Fibroblast of the aortic adventitia (primary cell): Measurements from ENCODE around the gene DSCAML1. TPM values are rescaled to one million over a fixed set of nuclear protein-coding genes. Genes with fewer than 3 reads are reported as not detected.

Experiments
- DNase-seq: peaks from one replicate; pipeline ENCODE4 v3.0.0-alpha.2; 2010; ENCODE audit warnings: low read depth
- H3K4me3 ChIP-seq: 2 replicates; pipeline ENCODE4 v1.5.1; 2011; ENCODE audit warnings: low read depth, mild to moderate bottlenecking, control low read depth, low read length, moderate library complexity
- CTCF ChIP-seq: IDR thresholded peaks from 2 replicates; pipeline ENCODE4 v1.5.1; 2011; ENCODE audit warnings: mild to moderate bottlenecking, low read length, control low read depth, inconsistent platforms; ENCODE audit not compliant: insufficient read depth
- total RNA-seq: library from RNA; depleted of rRNA; stranded (reverse); fragments of >200 nt; gene quantifications from 2 replicates; pipeline ENCODE4 v1.2.3, GENCODE V29; 2012; ENCODE audit warnings: low replicate concordance

The DSCAML1 gene
- total RNA-seq, 1 donor = not detected

- TF ChIP-seq CTCF = no peak
- H3K4me3 ChIP-seq = no peak overlapping the region
- no peak for DNase-seq
Measured at GRCh38 chr11:117395476-117395875, 401.5 kb downstream of the DSCAML1 start.

GRCh38 chr11:117394221-117394925 is 402.6 kb downstream of the DSCAML1 start:
- no peak for TF ChIP-seq CTCF
- H3K4me3 ChIP-seq = no peak overlapping the region
- DNase-seq = no peak

DNA sequence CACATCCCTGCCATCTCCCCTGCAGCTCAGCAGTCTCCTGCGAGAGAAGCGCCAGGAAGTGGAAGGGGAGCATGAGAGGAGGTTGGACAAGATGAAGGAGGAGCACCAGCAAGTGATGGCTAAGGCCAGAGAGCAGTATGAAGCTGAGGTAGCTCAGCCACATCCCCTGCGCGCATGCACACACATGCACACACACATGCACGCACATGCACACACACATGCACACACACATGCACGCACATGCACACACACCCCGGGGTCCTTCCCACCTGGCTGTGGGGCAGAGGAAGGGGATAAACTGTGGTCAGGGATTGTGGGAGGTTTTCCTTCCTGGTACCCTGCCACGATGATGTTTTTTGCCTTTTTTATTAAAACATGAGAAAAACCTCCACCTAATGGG is 404.0 kb downstream of the DSCAML1 start:
- TF ChIP-seq CTCF = no peak
- DNase-seq = no peak
- no peak overlapping the region for H3K4me3 ChIP-seq

- H3K4me3 ChIP-seq = no peak overlapping the region
- no peak for TF ChIP-seq CTCF
- no peak for DNase-seq
Measured at GRCh38 chr11:117392001-117392690, 404.9 kb downstream of the DSCAML1 start.

- TF ChIP-seq CTCF = no peak
- no peak for DNase-seq
- H3K4me3 ChIP-seq = no peak overlapping the region
Measured at GRCh38 chr11:117391181-117391580, 405.8 kb downstream of the DSCAML1 start.

DNA sequence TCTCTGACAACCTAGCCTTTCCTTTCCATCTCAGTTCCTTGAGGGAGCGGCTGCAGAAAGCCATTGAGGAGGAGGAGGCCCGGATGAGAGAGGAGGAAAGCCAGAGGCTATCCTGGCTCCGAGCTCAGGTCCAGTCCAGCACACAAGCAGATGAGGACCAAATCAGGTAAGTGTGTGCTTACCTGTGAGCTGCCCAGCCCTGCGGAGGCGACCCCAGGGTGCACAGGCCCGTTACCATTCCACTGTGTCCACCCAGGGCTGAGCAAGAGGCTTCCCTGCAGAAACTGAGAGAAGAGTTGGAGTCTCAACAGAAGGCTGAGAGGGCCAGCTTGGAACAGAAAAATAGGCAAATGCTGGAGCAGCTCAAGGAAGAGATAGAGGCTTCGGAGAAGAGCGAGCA is 406.3 kb downstream of the DSCAML1 start:
- no peak for DNase-seq
- no peak overlapping the region for H3K4me3 ChIP-seq
- TF ChIP-seq CTCF = no peak
